Trophoblast cell (in vitro differentiated cells and primary cell): ENCODE measurements around the gene FAM186B.
A peak's percentile ranks its signal among the peaks of the same experiment; 100 is the strongest.

Experiments
- DNase-seq, 2 donors: peaks; one replicate each; pipeline ENCODE4 v3.0.0-alpha.2; 2016
- H2AFZ ChIP-seq: 2 replicates; pipeline ENCODE4 v1.6.1; 2013; ENCODE audit warnings: low read length, moderate library complexity, mild to moderate bottlenecking; ENCODE audit not compliant: insufficient read depth, poor library complexity
- H2AK5ac ChIP-seq: 2 replicates; pipeline ENCODE4 v1.6.1; 2013; ENCODE audit warnings: mild to moderate bottlenecking, low read length
- H2BK120ac ChIP-seq: 2 replicates; pipeline ENCODE4 v1.6.1; 2013; ENCODE audit warnings: low read length, mild to moderate bottlenecking, moderate library complexity; ENCODE audit not compliant: insufficient read depth, poor library complexity
- H2BK12ac ChIP-seq: 2 replicates; pipeline ENCODE4 v1.6.1; 2013; ENCODE audit warnings: mild to moderate bottlenecking, low read length, moderate library complexity
- H2BK5ac ChIP-seq: 2 replicates; pipeline ENCODE4 v1.6.1; 2013; ENCODE audit warnings: low read length, low read depth, moderate library complexity, mild to moderate bottlenecking; ENCODE audit not compliant: poor library complexity
- H3K14ac ChIP-seq: 2 replicates; pipeline ENCODE4 v1.6.1; 2013; ENCODE audit warnings: mild to moderate bottlenecking, low read length
- H3K18ac ChIP-seq: 2 replicates; pipeline ENCODE4 v1.6.1; 2013; ENCODE audit warnings: mild to moderate bottlenecking, low read length
- H3K23ac ChIP-seq: 2 replicates; pipeline ENCODE4 v1.6.1; 2013; ENCODE audit warnings: low read length
- H3K27ac ChIP-seq: 2 replicates; pipeline ENCODE4 v1.5.1; 2013; ENCODE audit warnings: low read depth, mild to moderate bottlenecking, inconsistent platforms, low read length, moderate library complexity
- H3K27me3 ChIP-seq: 2 replicates; pipeline ENCODE4 v1.6.1; 2013; ENCODE audit warnings: inconsistent platforms, mild to moderate bottlenecking, low read length, moderate library complexity; ENCODE audit not compliant: insufficient read depth
- H3K36me3 ChIP-seq, 2 experiments: 1 replicate in 1 of 2; 2 replicates in 1 of 2; pipeline ENCODE4 v1.6.1; 2013; ENCODE audit warnings: low read length in 2 of 2, mild to moderate bottlenecking in 2 of 2, moderate library complexity in 1 of 2; ENCODE audit not compliant: insufficient read depth in 2 of 2, control insufficient read depth in 1 of 2
- H3K4ac ChIP-seq: 2 replicates; pipeline ENCODE4 v1.6.1; 2013; ENCODE audit warnings: low read depth, mild to moderate bottlenecking, low read length, moderate library complexity
- H3K4me1 ChIP-seq, 2 experiments: 1 replicate in 1 of 2; 2 replicates in 1 of 2; pipeline ENCODE4 v1.6.1; 2013; ENCODE audit warnings: low read length in 2 of 2, mild to moderate bottlenecking in 2 of 2, moderate library complexity in 1 of 2; ENCODE audit not compliant: insufficient read depth in 2 of 2, control insufficient read depth in 1 of 2
- H3K4me2 ChIP-seq: 2 replicates; pipeline ENCODE4 v1.6.1; 2013; ENCODE audit warnings: inconsistent platforms, mild to moderate bottlenecking, low read length, moderate library complexity
- H3K4me3 ChIP-seq: 2 replicates; pipeline ENCODE4 v1.5.1; 2013; ENCODE audit warnings: mild to moderate bottlenecking, low read depth, low read length, inconsistent platforms
- H3K79me1 ChIP-seq: one replicate; pipeline ENCODE4 v1.6.1; 2013; ENCODE audit warnings: low read length
- H3K79me2 ChIP-seq: 2 replicates; pipeline ENCODE4 v1.6.1; 2013; ENCODE audit warnings: low read length, mild to moderate bottlenecking; ENCODE audit not compliant: control insufficient read depth, insufficient read depth, poor library complexity
- H3K9ac ChIP-seq: 2 replicates; pipeline ENCODE4 v1.6.1; 2013; ENCODE audit warnings: mild to moderate bottlenecking, low read length
- H3K9me3 ChIP-seq: 2 replicates; pipeline ENCODE4 v1.6.1; 2013; ENCODE audit warnings: low read depth, mild to moderate bottlenecking, control low read depth, inconsistent platforms, low read length; ENCODE audit not compliant: insufficient read depth
- H4K12ac ChIP-seq: 2 replicates; pipeline ENCODE4 v1.6.1; 2013; ENCODE audit warnings: low read depth, mild to moderate bottlenecking, low read length, moderate library complexity
- H4K8ac ChIP-seq: 2 replicates; pipeline ENCODE4 v1.6.1; 2013; ENCODE audit warnings: low read depth, mild to moderate bottlenecking, low read length, moderate library complexity
- H4K91ac ChIP-seq: one replicate; pipeline ENCODE4 v1.6.1; 2013; ENCODE audit warnings: low read depth, mild to moderate bottlenecking, low read length, moderate library complexity
- WGBS: extraction: QIAGEN DNeasy Blood & Tissue Kit; methylation state at CpG from one replicate; pipeline ENCODE4 v1.1.7; 2013; ENCODE audit warnings: missing lambda C conversion rate; ENCODE audit not compliant: insufficient read length, insufficient coverage; ENCODE audit errors: extremely low coverage; 5-methylcytosine and 5-hydroxymethylcytosine counted together

FAM186B gene

DNA sequence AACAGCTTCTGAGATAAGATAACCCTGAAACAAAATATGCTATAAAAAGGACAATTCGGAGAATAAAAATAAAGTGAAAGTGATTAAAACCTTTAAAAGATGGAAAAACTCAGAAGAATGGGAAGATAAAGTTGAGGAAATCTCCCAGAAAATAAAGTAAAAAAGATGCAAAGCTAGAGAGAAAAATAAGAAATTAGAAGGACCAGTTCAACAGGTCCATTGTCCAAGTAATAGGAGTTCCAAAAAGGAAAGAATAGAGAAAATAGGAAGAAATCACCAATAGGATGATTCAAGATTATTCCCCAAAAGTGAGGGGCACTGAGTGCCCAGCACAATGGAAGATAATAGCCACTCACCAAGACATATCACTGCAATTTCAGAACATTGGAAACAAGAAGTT, 13.1 kb upstream of the FAM186B start:
- H4K12ac ChIP-seq, result no peak overlapping the region
- H3K4ac ChIP-seq, result no peak overlapping the region
- no peaks in the 10 kb centered on the region for H3K36me3 ChIP-seq
- H3K23ac ChIP-seq, result no peak overlapping the region
- H2BK120ac ChIP-seq, result no peak overlapping the region
- H3K4me1 ChIP-seq, result peaks cover 6 to 8% of the 10 kb centered on the region in 2 experiments
- no peak overlapping the region for H3K4me3 ChIP-seq
- no peak overlapping the region for H2BK12ac ChIP-seq
- H3K79me1 ChIP-seq, result peaks cover 7% of the 10 kb centered on the region
- H3K27me3 ChIP-seq, result no peaks in the 10 kb centered on the region
- no peak for DNase-seq
- WGBS, result no CpG with 5 or more reads among the region's 1 CpG
- no peak overlapping the region for H2AK5ac ChIP-seq
- H3K18ac ChIP-seq, result no peak overlapping the region
- H3K9me3 ChIP-seq, result no peaks in the 10 kb centered on the region
- no peak overlapping the region for H4K8ac ChIP-seq
- no peak overlapping the region for H3K9ac ChIP-seq
- no peak overlapping the region for H3K4me2 ChIP-seq
- peaks cover 4% of the 10 kb centered on the region for H3K79me2 ChIP-seq
- no peak overlapping the region for H2BK5ac ChIP-seq
- H4K91ac ChIP-seq, result no peak overlapping the region
- no peak overlapping the region for H2AFZ ChIP-seq
- no peak overlapping the region for H3K27ac ChIP-seq
- no peak overlapping the region for H3K14ac ChIP-seq

DNA sequence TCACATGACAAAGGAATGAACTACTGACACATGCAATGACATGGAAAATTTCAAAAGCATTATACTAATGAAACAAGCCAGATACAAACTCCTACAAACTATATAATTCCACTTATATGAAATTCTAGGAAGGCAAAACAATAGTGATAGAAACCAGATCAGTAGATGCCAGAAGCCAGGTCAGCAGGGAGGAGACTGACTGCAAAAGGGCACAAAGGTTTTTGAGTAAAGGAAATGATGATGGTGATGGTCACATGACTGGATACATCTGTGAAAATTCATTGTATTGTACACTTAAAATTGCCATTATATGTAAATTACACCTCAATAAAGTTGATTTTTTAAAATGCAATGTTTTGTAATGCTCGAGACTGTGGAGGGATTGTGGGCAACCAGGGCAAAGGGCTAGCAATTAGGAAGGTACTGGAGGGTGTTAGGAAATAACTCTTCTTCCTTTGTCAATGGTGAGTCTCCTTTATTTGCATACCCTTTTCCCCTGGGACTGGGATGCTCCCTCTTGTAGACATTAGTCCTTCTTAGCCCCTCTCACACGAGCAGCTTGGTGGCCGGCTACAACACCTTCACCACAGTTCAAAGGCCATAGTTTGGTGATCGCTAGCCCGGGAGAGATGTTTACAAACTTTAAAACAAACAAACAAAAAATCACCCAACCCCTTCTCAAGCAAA, 11.2 kb upstream of the FAM186B start:
- Histone ChIP-seq H3K4ac (no peak overlapping the region), H3K36me3 (no peaks in the 10 kb centered on the region), H3K27ac (no peak overlapping the region), H2BK12ac (no peak overlapping the region), H3K79me1 (no peaks in the 10 kb centered on the region), H3K4me1 (no peaks in the 10 kb centered on the region), H4K8ac (no peak overlapping the region), H3K79me2 (no peaks in the 10 kb centered on the region), H3K9ac (no peak overlapping the region), H3K27me3 (no peaks in the 10 kb centered on the region), H2BK5ac (no peak overlapping the region), H3K4me2 (no peak overlapping the region), H3K4me3 (no peak overlapping the region), H4K91ac (no peak overlapping the region), H3K23ac (no peak overlapping the region), H4K12ac (no peak overlapping the region), H3K14ac (no peak overlapping the region), H3K9me3 (no peaks in the 10 kb centered on the region), H2AFZ (no peak overlapping the region), H3K18ac (no peak overlapping the region), H2BK120ac (no peak overlapping the region), H2AK5ac (no peak overlapping the region)
- WGBS, result no CpG with 5 or more reads among the region's 5 CpGs
- no peak for DNase-seq

DNA sequence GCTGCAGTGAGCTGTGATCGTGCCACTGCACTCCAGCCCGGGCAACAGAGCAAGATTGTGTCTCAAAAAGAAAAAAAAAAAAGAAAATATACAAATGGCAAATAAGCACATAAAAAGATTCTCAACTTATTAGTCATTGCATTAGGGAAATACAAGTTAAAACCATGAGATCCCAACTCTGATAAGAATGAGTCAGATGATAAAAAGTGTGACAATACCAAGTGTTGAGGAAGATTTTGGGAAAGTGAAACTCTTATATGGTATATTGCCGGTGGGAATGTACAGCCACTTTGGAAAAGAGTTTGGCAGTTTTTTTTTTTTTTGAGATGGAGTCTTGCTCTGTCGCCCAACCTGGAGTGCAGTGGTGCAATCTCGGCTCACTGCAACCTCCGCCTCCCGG, 10.3 kb upstream of the FAM186B start:
- H3K4me1 ChIP-seq, result no peaks in the 10 kb centered on the region
- no peak overlapping the region for H4K91ac ChIP-seq
- H2AK5ac ChIP-seq, result no peak overlapping the region
- no peaks in the 10 kb centered on the region for H3K36me3 ChIP-seq
- H3K4me3 ChIP-seq, result no peak overlapping the region
- H3K4ac ChIP-seq, result no peak overlapping the region
- no CpG with 5 or more reads among the region's 7 CpGs for WGBS
- no peak overlapping the region for H2BK12ac ChIP-seq
- no peak overlapping the region for H3K18ac ChIP-seq
- no peaks in the 10 kb centered on the region for H3K79me2 ChIP-seq
- H3K14ac ChIP-seq, result no peak overlapping the region
- H3K23ac ChIP-seq, result no peak overlapping the region
- H3K79me1 ChIP-seq, result no peaks in the 10 kb centered on the region
- H2AFZ ChIP-seq, result no peak overlapping the region
- no peaks in the 10 kb centered on the region for H3K9me3 ChIP-seq
- no peak overlapping the region for H3K27ac ChIP-seq
- H3K27me3 ChIP-seq, result no peaks in the 10 kb centered on the region
- H2BK120ac ChIP-seq, result no peak overlapping the region
- no peak overlapping the region for H4K8ac ChIP-seq
- H4K12ac ChIP-seq, result no peak overlapping the region
- no peak overlapping the region for H2BK5ac ChIP-seq
- peak in 1 of 2 donors; percentile 84 for DNase-seq
- H3K9ac ChIP-seq, result no peak overlapping the region
- no peak overlapping the region for H3K4me2 ChIP-seq

DNA sequence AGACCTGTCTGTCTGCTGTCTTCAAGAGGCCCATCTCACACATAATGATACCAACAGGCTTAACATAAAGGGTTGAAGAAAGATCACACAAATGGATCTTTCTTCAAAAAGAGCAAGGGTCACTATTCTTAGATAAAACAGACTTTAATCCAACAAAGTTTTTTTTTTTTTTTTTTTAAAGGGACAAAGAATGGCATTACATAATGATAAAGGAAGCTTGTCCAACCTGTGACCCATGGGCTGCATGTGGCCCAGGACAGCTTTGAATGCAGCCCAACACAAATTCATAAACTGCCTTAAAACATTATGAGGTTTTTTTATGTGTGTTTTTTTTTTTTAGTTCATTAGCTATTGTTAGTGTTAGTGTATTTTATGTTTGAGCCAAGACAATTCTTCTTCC, 6.8 kb upstream of the FAM186B start:
- H3K9ac ChIP-seq, result no peak overlapping the region
- no peaks in the 10 kb centered on the region for H3K27me3 ChIP-seq
- no peak overlapping the region for H2BK5ac ChIP-seq
- H4K8ac ChIP-seq, result no peak overlapping the region
- H3K36me3 ChIP-seq, result no peaks in the 10 kb centered on the region
- no peak overlapping the region for H3K18ac ChIP-seq
- H2BK120ac ChIP-seq, result no peak overlapping the region
- no peak overlapping the region for H3K14ac ChIP-seq
- no peak overlapping the region for H4K12ac ChIP-seq
- no peak overlapping the region for H3K27ac ChIP-seq
- no peak overlapping the region for H3K4ac ChIP-seq
- H3K79me1 ChIP-seq, result no peaks in the 10 kb centered on the region
- peaks cover 0 to 4% of the 10 kb centered on the region in 2 experiments for H3K4me1 ChIP-seq
- DNase-seq, result no peak
- no peaks in the 10 kb centered on the region for H3K79me2 ChIP-seq
- H4K91ac ChIP-seq, result no peak overlapping the region
- no peak overlapping the region for H2BK12ac ChIP-seq
- no peak overlapping the region for H3K4me3 ChIP-seq
- no peaks in the 10 kb centered on the region for H3K9me3 ChIP-seq
- H3K23ac ChIP-seq, result no peak overlapping the region
- no peak overlapping the region for H2AK5ac ChIP-seq
- no peak overlapping the region for H2AFZ ChIP-seq
- H3K4me2 ChIP-seq, result no peak overlapping the region
